Stomach (tissue), 4 donors: ENCODE measurements around the gene PLCXD3.

Source experiments
- EP300 ChIP-seq: sonication (generic); formaldehyde crosslinking; IDR thresholded peaks from one replicate; pipeline ENCODE4 v1.6.1; 2017; ENCODE audit warnings: antibody characterized with exemption
- POLR2A ChIP-seq, 4 donors: fragments of 450-650 bp; IDR thresholded peaks; one replicate each; pipeline ENCODE4 v1.6.1; 2016; ENCODE audit warnings: antibody characterized with exemption in 4 of 4, control low read depth in 2 of 4, mild to moderate bottlenecking in 1 of 4, moderate library complexity in 1 of 4

- no peak for TF ChIP-seq POLR2A (IDR thresholded peaks at IDR 0.05)
- no peak for TF ChIP-seq EP300
Observed at GRCh38 chr5:41517909-41518308, 7.5 kb upstream of the PLCXD3 start.
